GM21447 (cell line): Measurements from ENCODE around the gene RSRC2.

Experiments
- ATAC-seq: cut with Tn5 transposase; IDR thresholded peaks from one replicate; pipeline ENCODE4 v1.9.1; 2021; ENCODE audit not compliant: unreplicated experiment

The RSRC2 gene

DNA sequence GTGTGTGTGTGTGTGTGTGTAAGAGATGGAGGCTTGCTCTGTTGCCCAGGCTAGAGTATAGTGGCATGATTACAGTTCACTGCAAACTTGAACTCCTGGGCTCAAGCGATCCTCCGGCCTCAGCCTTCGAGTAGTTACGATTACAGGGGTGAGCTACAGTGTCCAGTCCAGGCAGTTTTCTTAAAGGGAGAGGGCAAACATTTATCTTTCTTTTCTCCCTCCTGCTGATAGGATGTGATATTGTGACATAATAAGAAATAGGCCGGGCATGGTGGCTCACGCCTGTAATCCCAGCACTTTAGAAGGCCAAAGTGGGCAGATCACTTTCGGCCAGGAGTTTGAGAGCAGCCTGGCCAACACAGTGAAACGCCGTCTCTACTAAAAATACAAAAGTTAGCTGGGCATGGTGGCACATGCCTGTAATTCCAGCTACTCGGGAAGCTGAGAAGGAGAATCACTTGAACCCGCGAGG, 72.5 kb downstream of the RSRC2 start:
- no peak for ATAC-seq
